H4 (cell line): ENCODE data around the gene SLC35E2B. TPM values are rescaled to one million over a fixed set of nuclear protein-coding genes. Genes with fewer than 3 reads are reported as not detected.
"Not testable (repeated sequence)": the region's sequence is repeated elsewhere in the genome, so short reads cannot be mapped to it uniquely, and the experiment has no call there.

Experiments
- DNase-seq: peaks from one replicate; pipeline ENCODE4 v3.0.0-alpha.2; 2015; ENCODE audit warnings: low spot score
- total RNA-seq: library from RNA; depleted of rRNA; stranded (reverse); fragments of >200 nt; shearing (Covaris generic); gene quantifications from 2 replicates; pipeline ENCODE4 v1.2.3, GENCODE V29; 2014

Gene SLC35E2B
- total RNA-seq, 1 experiment from 2014 or later: 20.1 TPM

- DNase-seq: not testable (repeated sequence)
These were observed 17.4 kb downstream of the SLC35E2B start for GRCh38 chr1:1675218-1675617.

DNA sequence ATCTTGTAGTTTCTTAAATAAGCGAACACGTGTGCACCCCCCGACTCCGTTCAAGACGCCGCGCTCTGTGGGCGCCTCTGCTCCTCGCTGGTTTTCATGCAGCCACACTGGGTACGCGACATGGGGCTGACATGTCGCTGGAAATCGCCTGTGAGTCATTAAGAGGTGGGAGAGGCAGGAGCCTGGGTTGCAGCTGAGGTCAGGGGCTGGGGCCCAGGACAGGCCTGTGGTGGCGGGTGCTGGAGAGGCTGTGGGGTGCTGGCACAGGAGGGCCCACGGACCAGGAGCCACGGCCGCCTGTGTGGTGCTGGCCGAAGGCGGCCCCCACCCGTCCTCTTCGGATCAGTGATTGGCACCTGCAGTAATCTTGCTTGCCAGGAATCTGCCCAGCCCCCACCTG, 17.8 kb downstream of the SLC35E2B start:
- DNase-seq: not testable (repeated sequence)

DNA sequence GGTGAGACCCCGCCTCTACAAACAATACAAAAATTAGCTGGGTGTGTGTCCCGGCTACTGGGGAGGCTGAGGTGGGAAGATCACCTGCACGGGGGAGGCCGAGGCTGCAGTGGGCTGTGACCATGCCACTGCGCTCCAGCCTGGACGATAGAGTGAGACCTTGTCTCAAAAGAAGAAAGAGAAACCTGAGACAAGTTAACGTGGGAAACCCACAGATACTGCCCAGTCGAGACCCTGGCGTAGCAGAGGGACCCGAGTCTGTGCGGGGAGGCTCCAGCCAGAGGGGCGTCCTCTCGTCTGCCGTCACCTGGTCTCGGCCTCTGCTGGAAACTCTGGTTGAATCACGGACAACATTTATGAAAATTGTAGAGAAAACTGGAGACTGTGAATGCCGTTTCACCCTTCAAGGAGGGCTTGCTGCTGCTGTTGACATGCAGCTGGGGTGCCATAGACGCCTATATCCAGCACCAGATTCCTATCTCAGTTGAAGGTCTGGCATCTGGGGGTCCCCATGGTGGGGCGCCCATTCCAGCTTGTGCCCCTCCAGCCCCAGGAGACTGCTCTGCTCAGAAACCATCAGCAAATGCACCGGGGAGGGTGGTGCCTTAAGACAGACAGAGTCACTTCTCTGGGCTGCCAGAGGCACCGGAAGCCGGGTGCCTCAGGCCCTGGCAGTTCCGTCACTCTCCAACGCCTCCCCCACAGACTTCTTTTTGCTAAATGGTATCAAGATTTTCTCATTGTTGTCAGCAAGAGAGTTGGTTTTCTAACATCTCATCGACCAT, 20.2 kb downstream of the SLC35E2B start:
- DNase-seq: no peak

DNA sequence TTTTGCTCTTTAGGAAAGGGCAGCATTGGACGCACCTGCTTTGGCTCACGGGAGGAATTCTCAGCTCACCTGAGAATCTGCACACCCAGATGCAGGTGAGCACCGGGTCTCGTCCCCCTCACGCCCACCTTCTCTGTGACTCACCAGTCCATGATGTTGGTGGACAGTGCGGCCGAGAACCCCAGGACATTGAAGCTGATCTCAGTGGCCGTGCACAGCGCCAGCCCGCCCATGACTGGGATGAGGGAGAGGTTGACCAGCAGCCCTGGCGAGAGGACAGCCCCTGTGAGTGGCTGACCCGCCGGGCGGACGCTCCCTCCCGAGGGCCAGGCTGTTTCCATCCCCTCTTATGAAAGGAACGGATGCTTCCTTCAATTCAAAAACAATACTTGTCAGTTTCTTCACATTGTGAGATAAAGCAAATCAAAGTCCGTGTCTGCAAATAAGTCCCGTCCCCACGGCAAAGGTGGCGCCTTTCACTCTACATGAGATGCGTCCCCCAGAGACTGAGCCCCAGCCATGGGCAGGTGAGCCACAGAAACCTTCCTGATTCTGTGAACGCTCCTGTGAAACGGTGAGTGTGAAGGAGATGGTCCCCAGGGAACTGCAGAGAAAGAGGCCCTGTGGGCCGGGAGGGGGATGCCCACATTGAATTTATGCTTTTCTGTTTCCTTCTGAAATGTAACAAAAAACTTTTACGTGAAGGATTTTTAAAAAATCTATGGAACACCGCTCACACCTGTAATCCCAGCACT, 21.1 kb downstream of the SLC35E2B start:
- DNase-seq: no peak

DNA sequence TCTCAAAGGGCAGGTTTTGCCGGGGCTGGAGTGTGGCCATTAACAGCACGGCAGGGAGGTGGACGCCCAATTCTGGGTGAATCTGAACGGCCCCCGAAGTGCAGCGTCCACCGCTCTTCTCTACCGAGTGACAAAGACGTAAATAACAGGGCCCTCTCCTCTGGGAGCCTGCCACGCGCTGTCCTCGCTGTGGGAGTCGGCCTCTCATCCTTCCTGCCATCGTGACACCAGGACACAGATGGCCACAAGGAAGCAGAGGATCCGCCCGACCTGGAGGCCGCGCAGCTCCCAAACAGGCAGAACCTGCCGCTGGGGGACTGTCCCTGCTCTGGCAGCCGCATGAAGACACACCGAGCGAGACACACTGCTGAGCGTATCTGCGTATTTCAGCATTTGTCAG, 21.7 kb downstream of the SLC35E2B start:
- no peak for DNase-seq

DNA sequence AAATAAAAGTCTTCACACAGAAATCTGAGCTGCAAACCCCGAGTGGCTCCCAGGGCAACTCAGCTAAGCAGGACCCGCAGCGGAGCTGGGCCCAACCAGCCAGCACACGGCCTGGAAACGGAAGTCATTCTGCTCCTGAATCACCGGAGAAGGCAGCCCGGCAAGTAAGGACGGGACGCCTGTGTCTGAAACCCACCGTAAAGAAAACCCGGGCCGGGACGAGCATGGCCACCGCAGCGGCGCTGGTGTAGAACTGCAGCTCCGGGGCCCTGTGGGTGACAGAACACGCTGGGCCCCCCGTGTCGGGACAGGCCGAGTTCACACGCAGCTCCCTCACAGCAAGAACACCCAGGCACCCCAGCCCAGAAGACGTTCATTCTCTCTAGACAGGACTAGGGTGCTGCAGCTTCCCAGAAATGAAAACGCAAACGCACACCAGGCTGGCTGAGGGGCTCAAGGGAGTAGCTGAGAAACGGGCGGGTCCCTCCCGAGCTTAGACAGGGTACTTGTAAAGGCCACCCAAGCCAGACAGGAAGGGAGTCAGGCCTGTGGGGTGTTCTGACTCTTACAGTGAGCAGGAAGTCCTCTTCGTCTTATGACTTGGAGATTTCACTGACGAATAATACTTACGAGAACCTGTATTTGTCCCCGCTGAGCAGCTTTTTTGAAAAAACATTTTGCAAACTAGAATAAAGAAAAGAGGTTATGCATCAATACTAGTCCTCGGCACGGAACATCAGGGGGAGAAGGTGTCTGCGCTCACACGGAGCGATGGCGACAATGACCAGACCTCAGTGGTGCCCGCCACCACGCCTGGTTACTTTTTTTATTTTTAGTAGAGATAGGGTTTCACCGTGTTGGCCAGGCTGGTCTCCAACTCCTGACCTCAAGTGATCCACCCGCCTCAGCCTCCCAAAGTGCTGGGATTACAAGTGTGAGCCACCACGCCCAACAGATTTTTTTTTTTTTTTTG, 22.8 kb downstream of the SLC35E2B start:
- DNase-seq: no peak

GRCh38 chr1:1666526-1666925, 26.1 kb downstream of the SLC35E2B start:
- no peak for DNase-seq

DNA sequence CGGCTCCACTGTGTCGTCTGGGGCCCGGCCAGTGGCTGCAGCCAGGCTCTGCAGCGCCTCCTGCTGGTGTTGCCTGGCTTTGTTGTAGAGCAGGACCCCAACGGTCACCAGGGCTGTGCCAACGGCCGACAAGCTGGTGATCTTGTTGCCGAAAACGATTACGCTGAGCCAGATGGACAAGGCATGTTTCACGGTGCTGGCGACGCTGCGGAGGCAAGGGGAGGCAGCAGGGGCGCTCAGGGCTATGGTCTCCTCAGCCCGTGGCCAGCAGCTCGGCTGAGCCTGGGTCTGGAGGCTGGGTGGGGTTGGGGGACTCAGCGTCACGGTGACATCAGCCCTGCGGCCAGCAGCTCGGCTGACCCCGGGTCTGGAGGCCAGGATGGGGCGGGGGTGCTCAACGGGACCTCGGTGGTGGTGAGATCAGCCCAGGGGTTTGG, 26.8 kb downstream of the SLC35E2B start:
- no peak for DNase-seq

DNA sequence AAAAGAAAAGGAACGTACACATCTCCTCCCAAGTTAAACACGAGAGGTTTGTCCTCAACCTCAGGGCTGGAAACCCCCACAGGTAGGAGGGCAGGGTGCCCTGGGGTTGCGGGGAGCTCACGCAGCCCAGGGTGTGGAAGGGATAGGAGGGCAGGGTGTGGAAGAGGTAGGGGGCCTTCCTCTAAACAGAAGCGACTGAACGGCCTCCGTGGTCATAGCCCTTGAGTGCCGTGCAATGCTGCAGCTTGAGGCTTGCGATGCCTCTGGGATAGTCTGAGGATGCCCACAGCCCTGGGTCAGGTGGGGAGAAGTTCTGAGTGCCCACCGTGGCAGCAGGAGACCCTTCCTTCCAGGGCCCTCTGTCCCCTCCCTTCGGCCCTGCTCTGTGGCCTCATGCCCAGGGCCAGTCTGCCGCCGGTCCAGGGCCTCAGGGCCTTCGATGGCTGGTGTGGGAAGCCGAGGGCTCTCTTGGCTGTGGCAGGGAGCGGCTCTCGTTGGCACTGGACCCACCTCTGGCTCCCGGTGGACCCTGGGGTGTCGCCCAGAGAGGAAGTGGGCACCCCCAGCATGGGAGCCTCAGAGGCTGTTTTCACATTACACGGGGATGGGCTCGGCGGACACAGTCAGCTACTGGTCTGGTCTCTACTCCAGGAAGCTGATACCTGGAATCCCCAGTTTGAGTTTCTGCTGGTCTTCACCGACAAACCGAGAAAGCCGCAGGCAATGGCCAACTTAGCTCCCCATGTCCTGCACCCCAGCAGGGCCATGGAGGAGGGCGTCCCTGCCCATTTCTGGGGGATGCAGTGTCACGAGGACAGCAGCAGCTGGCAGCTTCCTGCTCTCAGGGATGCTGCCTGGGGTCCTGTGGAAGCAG, 27.4 kb downstream of the SLC35E2B start:
- no peak for DNase-seq

DNA sequence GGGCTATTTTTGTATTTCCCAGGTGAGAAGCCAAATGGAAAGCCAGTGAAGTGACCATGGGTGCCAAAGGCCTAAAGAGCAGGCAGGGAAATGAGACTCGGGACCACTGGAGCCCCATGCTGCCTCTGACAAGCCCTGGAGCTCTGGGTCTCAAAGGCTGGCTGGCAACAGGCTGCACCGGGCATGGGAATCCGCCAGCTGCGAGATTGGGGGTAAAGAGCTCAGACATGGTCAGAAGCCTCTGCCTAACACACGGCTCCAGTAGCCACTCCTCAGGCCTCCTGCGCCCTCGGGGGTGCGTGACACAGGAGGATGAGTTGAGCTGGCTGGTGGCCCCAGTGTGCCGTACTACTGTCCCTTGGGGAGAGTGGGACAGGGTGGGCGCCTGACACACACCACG, 28.3 kb downstream of the SLC35E2B start:
- not testable (repeated sequence) for DNase-seq

DNA sequence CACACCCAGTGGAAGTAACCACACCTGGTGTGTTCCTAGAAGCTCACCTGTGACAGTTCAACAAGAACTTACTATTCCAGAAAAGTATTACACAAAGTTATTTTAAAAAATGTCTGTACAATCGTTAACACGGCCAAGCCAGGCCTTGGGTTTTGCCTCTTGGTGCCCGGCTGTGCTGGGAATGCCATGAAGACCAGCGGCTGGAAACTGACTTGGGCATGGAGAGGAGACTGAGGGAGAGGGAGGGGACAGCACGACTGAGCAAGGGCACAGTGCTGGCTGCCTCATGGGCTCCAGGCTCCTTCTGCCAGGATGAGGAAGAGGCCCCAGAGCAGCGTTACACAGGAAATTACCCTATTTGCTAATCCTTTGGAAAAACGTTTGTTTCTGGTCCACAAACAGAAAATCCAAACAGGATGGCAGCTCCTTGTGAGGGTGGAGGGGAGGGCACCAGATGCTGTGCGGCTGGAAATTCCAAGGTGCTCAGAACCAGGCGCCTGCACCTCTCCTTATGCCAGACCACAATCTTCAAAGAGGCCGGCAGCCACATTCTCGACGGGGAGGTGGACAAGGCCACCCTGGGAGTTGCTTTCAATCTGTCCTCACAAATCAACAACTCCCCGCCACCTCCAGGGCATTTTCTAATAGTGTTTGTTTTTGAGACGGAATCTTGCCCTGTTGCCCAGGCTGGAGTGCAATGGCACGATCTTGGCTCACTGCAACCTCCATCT, 29.6 kb downstream of the SLC35E2B start:
- DNase-seq: peak; percentile 81

DNA sequence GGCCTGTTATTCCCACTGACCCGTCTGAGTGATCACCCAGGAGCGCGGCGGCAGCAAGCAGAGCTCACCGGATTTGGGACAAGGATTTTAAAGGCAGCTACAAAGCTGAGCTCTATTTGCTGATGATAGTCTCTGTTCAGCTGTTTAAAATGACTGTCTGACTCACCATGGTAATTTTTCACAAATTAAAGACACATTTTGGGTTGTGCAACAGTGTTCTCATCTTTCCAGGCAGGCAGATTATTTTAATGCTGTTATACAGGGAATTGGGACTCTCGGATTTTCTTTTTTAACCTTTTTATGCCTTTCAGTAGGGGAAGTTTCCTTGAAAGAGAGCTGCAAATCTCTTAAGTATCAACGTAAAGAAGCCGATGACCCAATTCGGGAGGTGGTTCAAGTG, 30.2 kb downstream of the SLC35E2B start:
- DNase-seq: not testable (repeated sequence)

- DNase-seq: peak; percentile 94
These were observed 33.7 kb downstream of the SLC35E2B start, which contains the start of gene CDK11B for GRCh38 chr1:1658583-1659549. Gene CDK11B (minus strand): TSS chr1:1659004. CDS start chr1:1657485, 1,519 bp downstream.

DNA sequence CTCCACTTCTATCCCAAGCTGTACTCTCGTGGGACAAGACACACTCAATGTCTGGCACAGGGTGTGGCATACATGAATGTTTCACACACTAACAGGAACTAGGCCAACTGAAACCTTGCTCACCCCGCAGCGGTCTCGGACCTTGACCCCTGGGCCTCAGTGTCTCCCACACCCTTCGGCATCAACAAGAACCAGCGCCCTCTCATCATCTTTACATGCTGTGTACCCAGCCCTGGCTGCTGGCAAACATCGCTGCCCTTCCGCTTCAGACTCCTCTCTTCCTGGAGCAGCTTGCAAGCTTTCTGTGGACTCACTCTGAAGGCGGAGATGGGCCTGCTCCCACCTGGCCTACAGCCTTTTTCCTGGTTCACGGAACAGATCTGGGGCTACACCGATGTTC, 44.3 kb downstream of the SLC35E2B start:
- DNase-seq: not testable (repeated sequence)

DNA sequence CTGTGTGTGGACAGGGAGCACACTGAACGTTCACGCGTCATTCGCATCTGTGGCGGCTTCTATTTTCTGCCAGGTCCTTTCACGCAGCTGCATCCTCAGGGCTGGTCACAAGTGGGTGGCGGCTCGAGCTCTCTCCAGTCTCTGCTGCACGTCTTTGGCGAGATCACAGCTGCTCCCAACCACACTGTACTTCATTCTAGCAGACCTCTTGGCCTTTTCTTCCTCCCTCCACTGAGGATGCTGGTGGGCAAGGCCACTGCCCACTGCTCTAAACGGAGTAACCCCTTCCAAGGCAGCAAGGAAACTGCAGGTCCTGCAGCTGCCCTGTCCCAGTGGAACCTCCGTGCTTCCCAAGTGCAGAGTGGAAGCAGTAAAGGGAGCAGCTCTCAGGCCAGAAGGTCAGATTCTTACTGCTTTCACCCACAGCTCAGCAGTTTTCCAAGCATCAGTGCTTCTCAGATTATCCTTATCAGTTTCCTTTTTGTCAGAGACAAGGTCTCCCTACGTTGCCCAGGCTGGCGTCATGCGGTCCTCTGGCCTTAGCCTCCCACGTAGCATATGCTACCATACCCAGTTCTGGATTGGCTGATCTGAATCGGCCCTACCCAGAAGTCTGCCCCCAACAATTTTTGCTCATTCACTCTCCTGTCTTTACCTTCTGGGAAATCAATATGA, 44.9 kb downstream of the SLC35E2B start:
- not testable (repeated sequence) for DNase-seq

GRCh38 chr1:1646326-1646725, 46.3 kb downstream of the SLC35E2B start:
- not testable (repeated sequence) for DNase-seq

DNA sequence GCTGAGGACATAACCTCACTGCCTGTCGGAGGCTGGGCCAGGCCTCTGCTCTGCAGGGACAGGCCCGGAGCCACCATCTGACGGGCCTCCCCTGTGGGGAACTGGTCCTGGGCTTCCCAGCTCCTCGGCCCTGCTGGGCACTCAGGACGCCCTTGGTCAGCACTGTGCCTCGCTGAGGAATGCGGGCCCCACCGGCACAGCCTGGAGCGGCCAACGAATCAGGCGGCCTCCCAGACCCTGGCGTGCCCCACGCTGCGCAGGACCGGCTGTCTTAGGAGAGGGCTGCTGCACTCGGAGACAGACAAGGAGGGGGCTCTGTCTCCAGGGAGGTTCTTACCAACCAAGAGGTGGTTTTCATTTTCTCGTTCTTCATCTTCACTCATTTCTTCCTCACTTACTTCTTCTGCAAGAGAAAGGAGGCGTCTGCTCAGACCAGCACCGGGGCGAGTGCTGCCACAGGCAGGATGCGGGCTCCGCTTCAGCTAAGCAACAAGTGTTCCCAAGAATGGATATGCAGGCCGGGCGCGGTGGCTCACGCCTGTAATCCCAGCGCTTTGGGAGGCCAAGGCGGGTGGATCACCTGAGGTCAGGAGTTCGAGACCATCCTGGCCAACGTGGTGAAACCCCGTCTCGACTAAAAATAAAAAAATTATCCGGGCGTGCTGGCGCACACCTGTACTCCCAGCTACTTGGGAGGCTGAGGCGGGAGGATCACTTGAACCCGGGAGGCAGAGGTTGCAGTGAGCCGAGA, 51.7 kb downstream of the SLC35E2B start:
- DNase-seq: not testable (repeated sequence)
